GM12878 (cell line): ENCODE results near the gene TCP11L2. TPM values are rescaled to one million over a fixed set of nuclear protein-coding genes. Genes with fewer than 3 reads are reported as not detected.

Experiments used
- BACH1 ChIP-seq: fragments of 450-650 bp; IDR thresholded peaks from 2 replicates; pipeline ENCODE4 v1.6.1; 2017; ENCODE audit warnings: mild to moderate bottlenecking, borderline replicate concordance
- CHD4 ChIP-seq: fragments of 200-600 bp; sonication (generic); IDR thresholded peaks from 2 replicates; pipeline ENCODE4 v1.6.1; 2016; ENCODE audit warnings: mild to moderate bottlenecking
- E4F1 ChIP-seq: fragments of 450-650 bp; IDR thresholded peaks from 2 replicates; pipeline ENCODE4 v1.6.1; 2018; ENCODE audit warnings: borderline replicate concordance, mild to moderate bottlenecking; ENCODE audit not compliant: partially characterized antibody
- FOS ChIP-seq: IDR thresholded peaks from 3 replicates; pipeline ENCODE4 v1.6.1; 2011; ENCODE audit warnings: borderline replicate concordance; ENCODE audit not compliant: insufficient read length; ENCODE audit errors: extremely low read depth
- NR2C1 ChIP-seq: fragments of 450-650 bp; IDR thresholded peaks from 2 replicates; pipeline ENCODE4 v1.6.1; 2017; ENCODE audit warnings: antibody characterized with exemption, mild to moderate bottlenecking, moderate library complexity
- SP1 ChIP-seq: IDR thresholded peaks from one replicate; pipeline ENCODE4 v1.6.1; 2011; ENCODE audit warnings: low read depth, low read length
- polyA plus RNA-seq, 11 experiments: library from polyadenylated mRNA; depleted of rRNA in 4 of 11; unstranded in 6 of 11; stranded (reverse) in 5 of 11; fragments of >200 nt; fragmentation: Nextera tagmentation in 4 of 11; fragmentation: Illumina TruSeq in 1 of 11; extraction: Ambion mirVana in 4 of 11; extraction: Trizol in 1 of 11; gene quantifications; 1 replicate in 1 of 11; 2 replicates in 10 of 11; pipeline versions ENCODE4 v1.2.1 to v1.2.3, GENCODE V29; 2011 to 2016; ENCODE audit warnings: inconsistent platforms in 2 of 11, missing spikeins in 2 of 11, low read depth in 1 of 11
- total RNA-seq, 4 experiments: library from RNA; depleted of rRNA in 3 of 4; stranded (reverse); fragments of >200 nt in 3 of 4; fragmentation: Illumina TruSeq in 1 of 4; extraction: Trizol in 1 of 4; gene quantifications; 2 replicates each; pipeline versions ENCODE4 v1.2.1 to v1.2.3, GENCODE V29; 2013 to 2021
- TF ChIP-seq, protein P1 (sequence below): IDR thresholded peaks from 2 replicates; pipeline ENCODE4 v1.6.1; 2011; ENCODE audit warnings: borderline replicate concordance, low read depth, mild to moderate bottlenecking, moderate library complexity, low read length; ENCODE audit not compliant: insufficient read depth, poor library complexity, severe bottlenecking
- TF ChIP-seq, protein P2 (sequence below): IDR thresholded peaks from 2 replicates; pipeline ENCODE4 v1.6.1; 2012; ENCODE audit warnings: low read depth, low read length, improper control_type of control experiment
- TF ChIP-seq, protein P3 (sequence below): fragments of 450-650 bp; IDR thresholded peaks from 2 replicates; pipeline ENCODE4 v1.6.1; 2017; ENCODE audit warnings: antibody characterized with exemption, mild to moderate bottlenecking, moderate library complexity

Gene TCP11L2
- total and polyA plus RNA-seq, 10 of the 15 experiments (the other 5 are each of a cell fraction or from before 2014, with no cell fraction given) = 0.18 to 5.0 (median 0.90) TPM

DNA sequence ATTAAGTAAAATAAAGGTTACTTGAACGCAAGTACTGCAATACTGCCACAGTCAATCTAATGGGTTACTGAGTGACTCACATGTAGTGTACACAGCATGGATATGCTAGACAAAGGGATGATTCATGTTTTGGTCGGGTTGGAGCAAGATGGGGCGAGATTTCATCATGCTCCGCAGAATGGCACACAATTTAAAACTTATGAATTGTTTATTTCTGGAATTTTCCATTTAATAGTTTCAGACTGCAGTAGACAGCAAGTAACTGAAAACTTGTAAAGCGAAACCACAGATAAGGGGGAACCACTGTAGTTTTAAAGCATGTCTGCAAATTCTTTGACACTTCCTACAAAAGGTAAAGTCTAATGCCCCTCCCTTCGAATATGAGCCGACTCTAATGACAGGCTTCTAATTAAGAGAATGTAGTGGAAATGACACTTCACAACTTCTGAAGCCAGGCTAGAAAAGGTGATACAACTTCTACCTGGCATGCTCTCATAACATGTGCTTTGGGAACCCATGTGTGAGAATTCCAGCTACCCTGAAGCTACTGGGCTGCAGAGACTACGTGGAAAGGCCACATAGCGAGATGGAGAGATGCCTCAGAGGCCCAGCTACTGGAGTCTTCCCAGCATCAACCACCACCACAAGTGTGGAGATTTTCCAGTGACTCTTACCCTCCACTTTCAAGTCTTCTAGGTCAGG, 13.9 kb upstream of the TCP11L2 start (continued):
- TF ChIP-seq E4F1 = no peak
- no peak for TF ChIP-seq NR2C1
- TF ChIP-seq CHD4 = no peak
- no peak for TF ChIP-seq FOS
- TF ChIP-seq, protein P1, sequence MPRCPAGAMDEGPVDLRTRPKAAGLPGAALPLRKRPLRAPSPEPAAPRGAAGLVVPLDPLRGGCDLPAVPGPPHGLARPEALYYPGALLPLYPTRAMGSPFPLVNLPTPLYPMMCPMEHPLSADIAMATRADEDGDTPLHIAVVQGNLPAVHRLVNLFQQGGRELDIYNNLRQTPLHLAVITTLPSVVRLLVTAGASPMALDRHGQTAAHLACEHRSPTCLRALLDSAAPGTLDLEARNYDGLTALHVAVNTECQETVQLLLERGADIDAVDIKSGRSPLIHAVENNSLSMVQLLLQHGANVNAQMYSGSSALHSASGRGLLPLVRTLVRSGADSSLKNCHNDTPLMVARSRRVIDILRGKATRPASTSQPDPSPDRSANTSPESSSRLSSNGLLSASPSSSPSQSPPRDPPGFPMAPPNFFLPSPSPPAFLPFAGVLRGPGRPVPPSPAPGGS = no peak
- TF ChIP-seq, protein P2, sequence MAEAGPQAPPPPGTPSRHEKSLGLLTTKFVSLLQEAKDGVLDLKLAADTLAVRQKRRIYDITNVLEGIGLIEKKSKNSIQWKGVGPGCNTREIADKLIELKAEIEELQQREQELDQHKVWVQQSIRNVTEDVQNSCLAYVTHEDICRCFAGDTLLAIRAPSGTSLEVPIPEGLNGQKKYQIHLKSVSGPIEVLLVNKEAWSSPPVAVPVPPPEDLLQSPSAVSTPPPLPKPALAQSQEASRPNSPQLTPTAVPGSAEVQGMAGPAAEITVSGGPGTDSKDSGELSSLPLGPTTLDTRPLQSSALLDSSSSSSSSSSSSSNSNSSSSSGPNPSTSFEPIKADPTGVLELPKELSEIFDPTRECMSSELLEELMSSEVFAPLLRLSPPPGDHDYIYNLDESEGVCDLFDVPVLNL = no peak
- no peak for TF ChIP-seq SP1
- TF ChIP-seq, protein P3, sequence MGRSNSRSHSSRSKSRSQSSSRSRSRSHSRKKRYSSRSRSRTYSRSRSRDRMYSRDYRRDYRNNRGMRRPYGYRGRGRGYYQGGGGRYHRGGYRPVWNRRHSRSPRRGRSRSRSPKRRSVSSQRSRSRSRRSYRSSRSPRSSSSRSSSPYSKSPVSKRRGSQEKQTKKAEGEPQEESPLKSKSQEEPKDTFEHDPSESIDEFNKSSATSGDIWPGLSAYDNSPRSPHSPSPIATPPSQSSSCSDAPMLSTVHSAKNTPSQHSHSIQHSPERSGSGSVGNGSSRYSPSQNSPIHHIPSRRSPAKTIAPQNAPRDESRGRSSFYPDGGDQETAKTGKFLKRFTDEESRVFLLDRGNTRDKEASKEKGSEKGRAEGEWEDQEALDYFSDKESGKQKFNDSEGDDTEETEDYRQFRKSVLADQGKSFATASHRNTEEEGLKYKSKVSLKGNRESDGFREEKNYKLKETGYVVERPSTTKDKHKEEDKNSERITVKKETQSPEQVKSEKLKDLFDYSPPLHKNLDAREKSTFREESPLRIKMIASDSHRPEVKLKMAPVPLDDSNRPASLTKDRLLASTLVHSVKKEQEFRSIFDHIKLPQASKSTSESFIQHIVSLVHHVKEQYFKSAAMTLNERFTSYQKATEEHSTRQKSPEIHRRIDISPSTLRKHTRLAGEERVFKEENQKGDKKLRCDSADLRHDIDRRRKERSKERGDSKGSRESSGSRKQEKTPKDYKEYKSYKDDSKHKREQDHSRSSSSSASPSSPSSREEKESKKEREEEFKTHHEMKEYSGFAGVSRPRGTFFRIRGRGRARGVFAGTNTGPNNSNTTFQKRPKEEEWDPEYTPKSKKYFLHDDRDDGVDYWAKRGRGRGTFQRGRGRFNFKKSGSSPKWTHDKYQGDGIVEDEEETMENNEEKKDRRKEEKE = no peak
- TF ChIP-seq BACH1 = no peak
- TF ChIP-seq, all 136 proteins: peak for 0
